H9 (cell line): ENCODE measurements around the gene RUVBL1. TPM values are rescaled to one million over a fixed set of nuclear protein-coding genes. Genes with fewer than 3 reads are reported as not detected.

Experiments used
- DNase-seq: peaks from one replicate; pipeline ENCODE4 v3.0.0-alpha.2; 2017
- H2AFZ ChIP-seq: one replicate; pipeline ENCODE4 v1.6.1; 2013; ENCODE audit warnings: mild to moderate bottlenecking, low read length, control low read depth, moderate library complexity
- H2AK5ac ChIP-seq: 2 replicates; pipeline ENCODE4 v1.6.1; 2013; ENCODE audit warnings: low read length, control low read depth, mixed read lengths; ENCODE audit not compliant: insufficient read length
- H2BK120ac ChIP-seq: one replicate; pipeline ENCODE4 v1.6.1; 2013; ENCODE audit warnings: low read depth, mild to moderate bottlenecking, low read length, control low read depth, inconsistent platforms; ENCODE audit not compliant: poor library complexity, severe bottlenecking
- H2BK12ac ChIP-seq: 2 replicates; pipeline ENCODE4 v1.6.1; 2013; ENCODE audit warnings: low read length, control low read depth, mixed read lengths, low read depth; ENCODE audit not compliant: insufficient read length
- H2BK15ac ChIP-seq: 2 replicates; pipeline ENCODE4 v1.6.1; 2013; ENCODE audit warnings: low read depth, low read length, control low read depth
- H2BK20ac ChIP-seq: one replicate; pipeline ENCODE4 v1.6.1; 2013; ENCODE audit warnings: low read depth, mild to moderate bottlenecking, low read length, control low read depth, inconsistent platforms; ENCODE audit not compliant: poor library complexity, severe bottlenecking
- H2BK5ac ChIP-seq: 2 replicates; pipeline ENCODE4 v1.6.1; 2013; ENCODE audit warnings: low read length, control low read depth, mixed read lengths; ENCODE audit not compliant: insufficient read length
- H3K14ac ChIP-seq: 2 replicates; pipeline ENCODE4 v1.6.1; 2013; ENCODE audit warnings: low read length, control low read depth; ENCODE audit not compliant: insufficient read depth
- H3K18ac ChIP-seq: 2 replicates; pipeline ENCODE4 v1.6.1; 2013; ENCODE audit warnings: low read depth, mild to moderate bottlenecking, mixed read lengths, low read length, control low read depth; ENCODE audit not compliant: insufficient read length
- H3K23ac ChIP-seq: 2 replicates; pipeline ENCODE4 v1.6.1; 2013; ENCODE audit warnings: low read length, control low read depth, mixed read lengths, low read depth; ENCODE audit not compliant: insufficient read length
- H3K23me2 ChIP-seq: 2 replicates; pipeline ENCODE4 v1.6.1; 2013; ENCODE audit warnings: low read depth, mild to moderate bottlenecking, mixed read lengths, low read length, control low read depth; ENCODE audit not compliant: insufficient read length, poor library complexity, severe bottlenecking
- H3K27ac ChIP-seq: 2 replicates; pipeline ENCODE4 v1.5.1; 2013; ENCODE audit warnings: low read length, control low read depth, mixed read lengths, low read depth; ENCODE audit not compliant: insufficient read length
- H3K27me3 ChIP-seq: 2 replicates; pipeline ENCODE4 v1.6.1; 2013; ENCODE audit warnings: low read length, control low read depth, inconsistent platforms; ENCODE audit not compliant: insufficient read depth
- H3K4ac ChIP-seq: 2 replicates; pipeline ENCODE4 v1.6.1; 2013; ENCODE audit warnings: low read depth, mild to moderate bottlenecking, control low read depth, inconsistent platforms, low read length, moderate library complexity
- H3K4me1 ChIP-seq: 2 replicates; pipeline ENCODE4 v1.6.1; 2013; ENCODE audit warnings: low read length, control low read depth, inconsistent platforms; ENCODE audit not compliant: insufficient read depth
- H3K4me2 ChIP-seq: 2 replicates; pipeline ENCODE4 v1.6.1; 2013; ENCODE audit warnings: low read length, control low read depth, mixed read lengths; ENCODE audit not compliant: insufficient read length, insufficient read depth
- H3K56ac ChIP-seq: 2 replicates; pipeline ENCODE4 v1.6.1; 2013; ENCODE audit warnings: low read depth, mild to moderate bottlenecking, mixed read lengths, low read length, control low read depth; ENCODE audit not compliant: insufficient read length
- H3K79me1 ChIP-seq: 2 replicates; pipeline ENCODE4 v1.6.1; 2013; ENCODE audit warnings: low read depth, mild to moderate bottlenecking, moderate library complexity, low read length, control low read depth, inconsistent platforms; ENCODE audit not compliant: insufficient read depth, poor library complexity, severe bottlenecking
- H3K79me2 ChIP-seq: 2 replicates; pipeline ENCODE4 v1.6.1; 2013; ENCODE audit warnings: low read length, control low read depth, inconsistent platforms; ENCODE audit not compliant: insufficient read depth
- H3K9ac ChIP-seq: 2 replicates; pipeline ENCODE4 v1.6.1; 2013; ENCODE audit warnings: low read length, control low read depth, mixed read lengths; ENCODE audit not compliant: insufficient read length; ENCODE audit errors: extremely low read depth
- H3K9me3 ChIP-seq: one replicate; pipeline ENCODE4 v1.6.1; 2013; ENCODE audit warnings: low read depth, low read length, inconsistent platforms; ENCODE audit not compliant: control insufficient read depth
- H3T11ph ChIP-seq: one replicate; pipeline ENCODE4 v1.6.1; 2013; ENCODE audit warnings: mild to moderate bottlenecking, low read length, control low read depth, inconsistent platforms
- H4K20me1 ChIP-seq: one replicate; pipeline ENCODE4 v1.6.1; 2013; ENCODE audit not compliant: control insufficient read depth, insufficient read length, insufficient read depth
- H4K5ac ChIP-seq: 2 replicates; pipeline ENCODE4 v1.6.1; 2013; ENCODE audit warnings: low read depth, mild to moderate bottlenecking, mixed read lengths, low read length, control low read depth; ENCODE audit not compliant: insufficient read length
- H4K8ac ChIP-seq: replicated peaks from 2 replicates; pipeline ENCODE4 v1.6.1; 2013; ENCODE audit warnings: low read length, control low read depth, mixed read lengths, low read depth; ENCODE audit not compliant: insufficient read length
- H4K91ac ChIP-seq: 2 replicates; pipeline ENCODE4 v1.6.1; 2013; ENCODE audit warnings: low read depth, mild to moderate bottlenecking, moderate library complexity, mixed read lengths, low read length, control low read depth; ENCODE audit not compliant: insufficient read length
- H3K27ac Mint-ChIP-seq, 3 experiments: 2 replicates in 2 of 3; 3 replicates in 1 of 3; pipeline ENCODE4 v1.8.0; 2020 to 2021; ENCODE audit warnings: mixed read lengths in 3 of 3, mild to moderate bottlenecking in 1 of 3, moderate library complexity in 1 of 3
- H3K27me3 Mint-ChIP-seq: 2 replicates; pipeline ENCODE4 v1.8.0; 2021; ENCODE audit warnings: low read depth, mild to moderate bottlenecking, moderate library complexity, mixed read lengths
- H3K36me3 Mint-ChIP-seq, 3 experiments: 2 replicates in 2 of 3; 3 replicates in 1 of 3; pipeline ENCODE4 v1.8.0; 2020 to 2021; ENCODE audit warnings: low read depth in 3 of 3, mixed read lengths in 3 of 3; ENCODE audit not compliant: insufficient read depth in 1 of 3
- H3K4me1 Mint-ChIP-seq, 2 experiments: 2 replicates each; pipeline ENCODE4 v1.8.0; 2020; ENCODE audit warnings: mixed read lengths in 2 of 2
- H3K4me3 Mint-ChIP-seq, 2 experiments: 2 replicates in 1 of 2; 3 replicates in 1 of 2; pipeline ENCODE4 v1.8.0; 2020 to 2021; ENCODE audit warnings: mild to moderate bottlenecking in 2 of 2, mixed read lengths in 2 of 2, moderate library complexity in 1 of 2
- H3K9me3 Mint-ChIP-seq, 2 experiments: 2 replicates in 1 of 2; 3 replicates in 1 of 2; pipeline ENCODE4 v1.8.0; 2020; ENCODE audit warnings: mild to moderate bottlenecking in 2 of 2, mixed read lengths in 2 of 2, moderate library complexity in 1 of 2
- CTCF ChIP-seq: fragments of 200-600 bp; sonication (generic); conservative IDR thresholded peaks from 3 replicates; pipeline ENCODE4 v1.8.0; 2021; ENCODE audit warnings: antibody characterized with exemption, mild to moderate bottlenecking
- WGBS: extraction: QIAGEN DNeasy Blood & Tissue Kit; methylation state at CpG from one replicate; pipeline ENCODE4 v1.1.7; 2013; ENCODE audit warnings: missing lambda C conversion rate, low lambda C conversion rate, mixed read lengths; ENCODE audit not compliant: insufficient read length; ENCODE audit errors: extremely low coverage; 5-methylcytosine and 5-hydroxymethylcytosine counted together
- total RNA-seq: library from RNA; stranded (reverse); gene quantifications from 2 replicates; pipeline ENCODE4 v1.2.1, GENCODE V29; 2021

Gene RUVBL1
- total RNA-seq, 1 experiment from 2014 or later: 99.6 TPM

GRCh38 chr3:128128251-128128650, 4.6 kb upstream of the RUVBL1 start:
- H2BK20ac ChIP-seq: no peak overlapping the region
- no peak for DNase-seq
- Mint-ChIP-seq H3K27me3 (peaks cover 14% of the 10 kb centered on the region), H3K4me3 (no peak overlapping the region; a peak in 1 of 5 replicates), H3K27ac (no peak overlapping the region), H3K4me1 (peaks cover 3 to 7% of the 10 kb centered on the region in 2 experiments; a peak in 3 of 4 replicates), H3K9me3 (peaks cover 4 to 10% of the 10 kb centered on the region in 2 experiments; a peak in 2 of 5 replicates), H3K36me3 (no peaks in the 10 kb centered on the region; a peak in 1 of 7 replicates)
- H3K23ac ChIP-seq: no peak overlapping the region
- no peak overlapping the region for H2AK5ac ChIP-seq
- H2BK120ac ChIP-seq: no peak overlapping the region
- H4K20me1 ChIP-seq: no peaks in the 10 kb centered on the region
- H3K9me3 ChIP-seq: no peaks in the 10 kb centered on the region
- no peaks in the 10 kb centered on the region for H3K79me1 ChIP-seq
- H3K9ac ChIP-seq: no peak overlapping the region
- no peak overlapping the region for H2BK15ac ChIP-seq
- no peak overlapping the region for H2BK5ac ChIP-seq
- no peak overlapping the region for H2AFZ ChIP-seq
- no peaks in the 10 kb centered on the region for H3K79me2 ChIP-seq
- no peak overlapping the region for H3K4ac ChIP-seq
- no peaks in the 10 kb centered on the region for H3K23me2 ChIP-seq
- TF ChIP-seq CTCF: no peak
- H3K18ac ChIP-seq: no peak overlapping the region
- no peak overlapping the region for H3K14ac ChIP-seq
- no peak overlapping the region for H2BK12ac ChIP-seq
- WGBS: no CpG with 5 or more reads among the region's 1 CpG
- no peak overlapping the region for H4K5ac ChIP-seq
- H3K4me2 ChIP-seq: no peak overlapping the region
- H4K8ac ChIP-seq: no peak overlapping the region
- H4K91ac ChIP-seq: no peak overlapping the region
- no peak overlapping the region for H3K56ac ChIP-seq
- no peaks in the 10 kb centered on the region; the same call in 1 of the 2 replicates for H3K27me3 ChIP-seq
- H3K27ac ChIP-seq: no peak overlapping the region
- no peak overlapping the region for H3T11ph ChIP-seq
- H3K4me1 ChIP-seq: no peaks in the 10 kb centered on the region
